HG03108 (cell line): ENCODE results near the gene HMGCLL1.

Experiments
- ATAC-seq: cut with Tn5 transposase; IDR thresholded peaks from one replicate; pipeline ENCODE4 v1.9.1; 2021; ENCODE audit warnings: moderate library complexity; ENCODE audit not compliant: unreplicated experiment

Gene HMGCLL1

DNA sequence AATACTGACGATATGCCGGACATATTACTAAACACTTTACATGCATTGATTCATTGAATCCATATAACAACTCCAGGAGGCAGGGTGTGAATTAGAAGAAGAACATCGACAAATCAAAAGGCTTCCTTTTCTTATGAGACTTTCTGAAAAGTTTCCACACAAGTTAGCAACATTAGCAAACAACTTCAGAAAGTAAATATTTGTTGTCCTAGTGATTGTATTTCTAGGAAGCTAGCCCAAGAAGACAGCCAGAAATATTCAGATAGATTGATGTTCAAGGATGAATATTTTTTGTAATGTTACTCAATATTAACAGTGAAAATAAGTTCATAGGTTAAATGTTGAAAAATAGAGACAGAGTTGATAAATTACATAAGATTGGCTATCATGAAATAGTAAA is 131.1 kb downstream of the HMGCLL1 start:
- no peak for ATAC-seq

GRCh38 chr6:55445648-55446204 is 133.3 kb downstream of the HMGCLL1 start:
- ATAC-seq = no peak

- no peak for ATAC-seq
These were observed 135.5 kb downstream of the HMGCLL1 start for GRCh38 chr6:55443238-55444134.

GRCh38 chr6:55438203-55438602 is 140.8 kb downstream of the HMGCLL1 start:
- no peak for ATAC-seq

DNA sequence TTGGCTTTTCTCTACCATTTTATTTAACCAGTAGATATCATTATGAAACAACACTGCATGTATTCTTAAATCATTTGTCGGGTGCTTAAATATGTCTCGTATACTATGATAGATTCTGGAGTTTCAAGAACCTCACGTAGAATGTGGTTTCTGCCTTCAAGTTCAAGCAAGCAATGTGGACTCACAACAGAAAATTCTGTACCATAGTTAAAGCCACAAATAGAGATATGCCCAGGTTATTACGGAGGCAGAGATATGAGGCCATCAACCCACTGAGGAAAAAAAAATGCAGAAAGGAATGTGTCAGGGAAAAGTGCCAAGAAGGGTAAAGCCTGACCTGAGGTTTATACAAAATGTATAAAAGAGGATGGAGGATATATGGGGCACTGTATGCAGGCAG is 141.9 kb downstream of the HMGCLL1 start:
- no peak for ATAC-seq

GRCh38 chr6:55433446-55434130 is 145.4 kb downstream of the HMGCLL1 start:
- ATAC-seq = no peak

DNA sequence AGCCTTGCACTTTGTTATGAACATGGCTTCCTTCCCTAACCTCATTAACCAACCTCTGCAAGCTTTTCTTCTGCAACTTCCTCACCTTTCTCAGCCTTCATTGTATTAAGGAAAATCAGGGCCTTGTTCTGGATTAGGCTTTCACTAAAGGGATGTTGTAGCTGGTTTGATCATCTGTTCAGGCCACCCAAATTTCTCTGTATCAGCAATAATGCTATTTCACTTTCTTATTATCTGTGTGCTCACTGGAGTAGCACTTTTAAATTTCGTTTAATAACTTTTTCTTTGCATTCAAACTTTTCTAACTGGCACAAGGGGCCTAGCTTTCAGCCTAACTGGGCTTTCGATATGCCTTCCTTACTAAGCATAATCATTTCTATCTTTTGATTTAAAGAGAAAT is 155.1 kb downstream of the HMGCLL1 start:
- no peak for ATAC-seq

GRCh38 chr6:55410674-55411073 is 168.3 kb downstream of the HMGCLL1 start:
- no peak for ATAC-seq

- no peak for ATAC-seq
These were observed 173.3 kb downstream of the HMGCLL1 start for GRCh38 chr6:55405474-55406235.

DNA sequence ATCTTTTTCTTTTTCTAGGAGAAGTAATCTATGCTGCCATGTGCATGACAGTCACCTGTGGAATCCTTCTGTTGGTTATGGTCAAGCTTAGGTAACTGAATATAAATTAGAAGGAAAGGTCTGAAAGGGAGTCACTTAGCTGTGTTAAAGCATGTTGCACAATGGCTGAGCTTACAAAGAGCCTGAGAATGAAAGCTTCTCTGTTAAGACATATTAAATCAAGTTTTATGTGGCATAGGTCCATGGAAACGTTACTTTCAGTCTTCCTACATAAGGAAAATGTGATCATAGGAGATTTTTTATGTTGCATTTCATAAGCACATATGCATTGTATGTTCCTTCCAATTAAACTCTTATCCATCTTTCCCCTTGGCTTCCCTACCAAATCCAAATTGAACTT is 179.6 kb downstream of the HMGCLL1 start:
- ATAC-seq = no peak

DNA sequence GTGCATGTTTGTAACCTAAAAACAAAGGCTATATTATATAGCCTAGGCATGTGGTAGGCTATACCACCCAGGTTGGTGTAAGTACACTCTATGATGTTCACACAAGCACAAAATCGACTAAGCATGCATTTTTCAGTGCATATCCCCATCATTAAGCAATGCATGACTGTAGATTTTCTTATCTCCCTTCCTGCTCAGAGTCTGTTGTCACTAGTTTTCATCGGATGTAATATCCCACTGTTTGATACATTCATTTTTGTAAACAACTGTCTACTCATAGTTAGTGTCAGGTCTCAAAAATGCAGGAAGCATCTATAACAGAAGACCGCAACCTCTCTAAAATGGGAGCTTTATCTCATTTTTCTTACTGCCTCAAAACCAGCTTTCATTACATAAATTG is 181.0 kb downstream of the HMGCLL1 start:
- ATAC-seq = no peak

DNA sequence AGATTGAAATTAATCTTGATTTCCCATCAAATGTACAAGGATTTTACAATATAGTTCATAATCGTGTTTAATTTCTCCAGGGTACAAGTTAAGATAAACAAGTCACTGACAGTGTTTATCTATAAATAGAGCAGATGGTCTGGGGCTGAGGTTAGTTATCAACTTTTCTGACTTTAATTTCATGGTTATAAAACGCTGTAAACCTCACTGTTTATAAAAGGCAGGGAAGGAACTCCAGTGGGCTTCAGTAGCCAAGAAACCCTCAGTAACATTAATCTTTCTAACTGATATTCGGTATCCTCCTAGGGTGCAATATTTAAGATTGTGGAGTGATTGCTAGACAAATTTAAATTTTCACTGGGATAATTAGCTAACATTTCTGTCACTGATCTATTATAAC is 183.1 kb downstream of the HMGCLL1 start:
- no peak for ATAC-seq

DNA sequence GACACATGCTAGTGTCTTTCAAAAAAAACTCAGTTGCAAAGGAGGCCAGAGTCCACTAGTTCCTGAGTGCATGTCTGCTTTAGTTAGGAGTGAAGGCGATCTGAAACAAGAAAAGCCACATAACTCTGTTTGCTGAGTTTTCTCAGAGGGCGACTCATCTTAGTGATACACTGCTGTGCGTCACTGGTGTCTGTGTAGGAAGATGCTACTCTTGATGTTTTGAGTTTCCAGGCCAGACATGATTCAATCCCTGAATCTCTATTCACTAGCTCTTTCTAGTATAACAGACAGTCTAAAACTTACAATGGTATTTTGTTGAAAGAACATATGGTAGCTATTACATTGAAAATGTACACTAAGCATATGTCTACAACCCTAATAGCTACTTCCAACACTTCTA is 190.8 kb downstream of the HMGCLL1 start:
- ATAC-seq = no peak
